ENCODE measurements around the gene PHLPP2.

DNA sequence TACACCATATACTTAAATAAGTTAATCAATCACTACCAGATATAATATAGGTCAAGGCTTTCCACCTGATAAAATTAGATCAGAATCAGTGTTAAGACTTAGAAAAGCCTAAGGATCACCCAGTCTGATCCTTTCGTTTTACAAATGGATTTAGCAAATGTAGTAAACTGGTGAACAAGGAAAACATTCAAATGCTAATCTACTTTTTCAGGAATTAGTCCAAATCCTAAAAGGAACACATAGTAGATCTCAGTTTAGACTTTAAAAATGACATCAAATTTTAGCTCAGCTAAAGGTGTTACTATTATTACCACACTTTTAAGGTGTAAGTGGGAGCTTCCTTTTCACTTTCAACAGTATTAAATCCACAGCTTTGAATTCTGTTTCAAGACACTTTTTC is 12.0 kb downstream of the PHLPP2 start:
- TF ChIP-seq, protein P1, sequence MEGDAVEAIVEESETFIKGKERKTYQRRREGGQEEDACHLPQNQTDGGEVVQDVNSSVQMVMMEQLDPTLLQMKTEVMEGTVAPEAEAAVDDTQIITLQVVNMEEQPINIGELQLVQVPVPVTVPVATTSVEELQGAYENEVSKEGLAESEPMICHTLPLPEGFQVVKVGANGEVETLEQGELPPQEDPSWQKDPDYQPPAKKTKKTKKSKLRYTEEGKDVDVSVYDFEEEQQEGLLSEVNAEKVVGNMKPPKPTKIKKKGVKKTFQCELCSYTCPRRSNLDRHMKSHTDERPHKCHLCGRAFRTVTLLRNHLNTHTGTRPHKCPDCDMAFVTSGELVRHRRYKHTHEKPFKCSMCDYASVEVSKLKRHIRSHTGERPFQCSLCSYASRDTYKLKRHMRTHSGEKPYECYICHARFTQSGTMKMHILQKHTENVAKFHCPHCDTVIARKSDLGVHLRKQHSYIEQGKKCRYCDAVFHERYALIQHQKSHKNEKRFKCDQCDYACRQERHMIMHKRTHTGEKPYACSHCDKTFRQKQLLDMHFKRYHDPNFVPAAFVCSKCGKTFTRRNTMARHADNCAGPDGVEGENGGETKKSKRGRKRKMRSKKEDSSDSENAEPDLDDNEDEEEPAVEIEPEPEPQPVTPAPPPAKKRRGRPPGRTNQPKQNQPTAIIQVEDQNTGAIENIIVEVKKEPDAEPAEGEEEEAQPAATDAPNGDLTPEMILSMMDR (IDR thresholded peaks at IDR 0.05 in 2 of 3, conservative IDR thresholded peaks at IDR 0.05 in 1 of 3; ENCODE audit: control insufficient read depth in 2 of 3, extremely low read depth in 1 of 3, insufficient read depth in 1 of 3, low read depth in 3 of 3, low read length in 3 of 3) = no peak
- TF ChIP-seq POLR2AphosphoS5 (IDR thresholded peaks at IDR 0.05; ENCODE audit: low read length) (no peak), SUPT20H (IDR thresholded peaks at IDR 0.05; ENCODE audit: borderline replicate concordance, control insufficient read depth, low read depth, low read length) (no peak), NR2C2 (IDR thresholded peaks at IDR 0.05; ENCODE audit: borderline replicate concordance, control insufficient read depth, insufficient read length, low read depth) (no peak), EZH2 (IDR thresholded peaks at IDR 0.05; ENCODE audit: borderline replicate concordance, control insufficient read depth, low read depth, low read length) (no peak), ZNF384 (IDR thresholded peaks at IDR 0.05; ENCODE audit: borderline replicate concordance, low read depth, low read length) (no peak), ASH2L (IDR thresholded peaks at IDR 0.05; ENCODE audit: borderline replicate concordance, low read depth) (no peak), EP300 (IDR thresholded peaks at IDR 0.05; ENCODE audit: borderline replicate concordance in 1 of 2, control insufficient read depth in 1 of 2, low read depth in 2 of 2, low read length in 2 of 2) (no peak), NFYB (IDR thresholded peaks at IDR 0.05; ENCODE audit: insufficient read depth, low read depth, low read length) (no peak), ESRRA (IDR thresholded peaks at IDR 0.05; ENCODE audit: low read length) (no peak), ELK1 (IDR thresholded peaks at IDR 0.05; ENCODE audit: low read depth, low read length) (no peak), MYC (IDR thresholded peaks at IDR 0.05; ENCODE audit: insufficient read depth, insufficient read length, insufficient replicate concordance, low read length, severe bottlenecking) (no peak)
- TF ChIP-seq, protein P2, sequence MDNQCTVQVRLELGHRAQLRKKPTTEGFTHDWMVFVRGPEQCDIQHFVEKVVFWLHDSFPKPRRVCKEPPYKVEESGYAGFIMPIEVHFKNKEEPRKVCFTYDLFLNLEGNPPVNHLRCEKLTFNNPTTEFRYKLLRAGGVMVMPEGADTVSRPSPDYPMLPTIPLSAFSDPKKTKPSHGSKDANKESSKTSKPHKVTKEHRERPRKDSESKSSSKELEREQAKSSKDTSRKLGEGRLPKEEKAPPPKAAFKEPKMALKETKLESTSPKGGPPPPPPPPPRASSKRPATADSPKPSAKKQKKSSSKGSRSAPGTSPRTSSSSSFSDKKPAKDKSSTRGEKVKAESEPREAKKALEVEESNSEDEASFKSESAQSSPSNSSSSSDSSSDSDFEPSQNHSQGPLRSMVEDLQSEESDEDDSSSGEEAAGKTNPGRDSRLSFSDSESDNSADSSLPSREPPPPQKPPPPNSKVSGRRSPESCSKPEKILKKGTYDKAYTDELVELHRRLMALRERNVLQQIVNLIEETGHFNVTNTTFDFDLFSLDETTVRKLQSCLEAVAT (IDR thresholded peaks at IDR 0.05) = no peak
- TF ChIP-seq, protein P3, sequence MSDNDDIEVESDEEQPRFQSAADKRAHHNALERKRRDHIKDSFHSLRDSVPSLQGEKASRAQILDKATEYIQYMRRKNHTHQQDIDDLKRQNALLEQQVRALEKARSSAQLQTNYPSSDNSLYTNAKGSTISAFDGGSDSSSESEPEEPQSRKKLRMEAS (IDR thresholded peaks at IDR 0.05; ENCODE audit: low read depth, low read length) = no peak

Data from GM12878 (cell line).